ENCODE results near the gene SVBP.

Gene SVBP

GRCh38 chr1:42762269-42762668, 54.9 kb downstream of the SVBP start:
- TF ChIP-seq CTCF (conservative IDR thresholded peaks at IDR 0.05; ENCODE audit: low read depth), result no peak
- DNase-seq (ENCODE audit: low spot score), result no peak
- H3K27ac ChIP-seq, result 0 out of 2 replicates have a peak overlapping the region, but pooled peaks have one; percentile 21
- ChIA-PET CTCF (interaction anchor here (0.6 kb wide), 1 partner anchor 207 kb away, joined by 3 read pairs; no protein-coding TSS in a partner anchor), POLR2A (ENCODE audit: low non-redundant PET) (no interaction called here)

- CTCF ChIA-PET, result interaction anchor here (0.6 kb wide), 1 partner anchor 208 kb away, joined by 3 read pairs; no protein-coding TSS in a partner anchor
- DNase-seq (ENCODE audit: low spot score), result no peak
- TF ChIP-seq CTCF (conservative IDR thresholded peaks at IDR 0.05; ENCODE audit: low read depth), result no peak
- H3K27ac ChIP-seq, result no peak overlapping the region
- POLR2A ChIA-PET (ENCODE audit: low non-redundant PET), result no interaction called here
These were observed 55.6 kb downstream of the SVBP start for GRCh38 chr1:42761567-42761966.

GRCh38 chr1:42759114-42759513, 58.1 kb downstream of the SVBP start:
- no peak overlapping the region for H3K27ac ChIP-seq
- no peak for DNase-seq (ENCODE audit: low spot score)
- POLR2A ChIA-PET (ENCODE audit: low non-redundant PET), result no interaction called here
- CTCF ChIA-PET, result interaction anchor here (0.6 to 0.7 kb wide), 2 partner anchors 64 to 464 kb away, joined by 3 read pairs; no protein-coding TSS in a partner anchor
- TF ChIP-seq CTCF (conservative IDR thresholded peaks at IDR 0.05; ENCODE audit: low read depth), result no peak

- DNase-seq (ENCODE audit: low spot score), result no peak
- H3K27ac ChIP-seq, result no peak overlapping the region
- TF ChIP-seq CTCF (conservative IDR thresholded peaks at IDR 0.05; ENCODE audit: low read depth), result no peak
- ChIA-PET POLR2A (ENCODE audit: low non-redundant PET) (interaction anchor here (0.7 kb wide), 1 partner anchor 9 kb away, joined by 4 read pairs; the partner anchor contains the start of genes C1orf50 and P3H1), CTCF (interaction anchor here (0.6 to 0.7 kb wide), 2 partner anchors 63 to 463 kb away, joined by 3 read pairs; no protein-coding TSS in a partner anchor)
These were observed 58.6 kb downstream of the SVBP start for GRCh38 chr1:42758641-42759040.

GRCh38 chr1:42757892-42758275, 59.3 kb downstream of the SVBP start:
- CTCF ChIA-PET, result interaction anchor here (0.6 to 1.1 kb wide), 2 partner anchors 77 to 98 kb away, joined by 3 read pairs; no protein-coding TSS in a partner anchor
- no peak overlapping the region for H3K27ac ChIP-seq
- TF ChIP-seq CTCF (conservative IDR thresholded peaks at IDR 0.05; ENCODE audit: low read depth), result no peak
- POLR2A ChIA-PET (ENCODE audit: low non-redundant PET), result interaction anchor here (0.7 kb wide), 1 partner anchor 9 kb away, joined by 4 read pairs; the partner anchor contains the start of genes C1orf50 and P3H1
- no peak for DNase-seq (ENCODE audit: low spot score)

Data from RWPE1 (cell line).